Ishikawa (cell line): ENCODE results near the gene DGCR8.

Experiments used
- CREB1 ChIP-seq: IDR thresholded peaks from 2 replicates; pipeline ENCODE4 v1.6.1; 2012; ENCODE audit warnings: low read depth
- FOXM1 ChIP-seq: IDR thresholded peaks from 2 replicates; pipeline ENCODE4 v1.6.1; 2012; ENCODE audit warnings: low read depth, borderline replicate concordance
- NFIC ChIP-seq: IDR thresholded peaks from 2 replicates; pipeline ENCODE4 v1.6.1; 2012
- RAD21 ChIP-seq: IDR thresholded peaks from 2 replicates; pipeline ENCODE4 v1.6.1; 2012; ENCODE audit warnings: low read depth
- TAF1 ChIP-seq: IDR thresholded peaks from 2 replicates; pipeline ENCODE4 v1.6.1; 2012; ENCODE audit warnings: low read depth, mild to moderate bottlenecking
- TCF12 ChIP-seq: IDR thresholded peaks from 2 replicates; pipeline ENCODE4 v1.6.1; 2012; ENCODE audit warnings: low read depth
- TEAD4 ChIP-seq: IDR thresholded peaks from 2 replicates; pipeline ENCODE4 v1.6.1; 2012
- YY1 ChIP-seq: IDR thresholded peaks from 2 replicates; pipeline ENCODE4 v1.6.1; 2012; ENCODE audit warnings: low read depth
- TF ChIP-seq, protein P1 (sequence below): IDR thresholded peaks from 2 replicates; pipeline ENCODE4 v1.6.1; 2012
- TF ChIP-seq, protein P2 (sequence below): IDR thresholded peaks from 2 replicates; pipeline ENCODE4 v1.6.1; 2012; ENCODE audit warnings: low read depth, mild to moderate bottlenecking

- TF ChIP-seq RAD21 (no peak), YY1 (no peak), FOXM1 (no peak), TCF12 (no peak), TEAD4 (no peak), NFIC (no peak), CREB1 (no peak), TAF1 (no peak)
- TF ChIP-seq, protein P1, sequence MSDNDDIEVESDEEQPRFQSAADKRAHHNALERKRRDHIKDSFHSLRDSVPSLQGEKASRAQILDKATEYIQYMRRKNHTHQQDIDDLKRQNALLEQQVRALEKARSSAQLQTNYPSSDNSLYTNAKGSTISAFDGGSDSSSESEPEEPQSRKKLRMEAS = no peak
- TF ChIP-seq, protein P2, sequence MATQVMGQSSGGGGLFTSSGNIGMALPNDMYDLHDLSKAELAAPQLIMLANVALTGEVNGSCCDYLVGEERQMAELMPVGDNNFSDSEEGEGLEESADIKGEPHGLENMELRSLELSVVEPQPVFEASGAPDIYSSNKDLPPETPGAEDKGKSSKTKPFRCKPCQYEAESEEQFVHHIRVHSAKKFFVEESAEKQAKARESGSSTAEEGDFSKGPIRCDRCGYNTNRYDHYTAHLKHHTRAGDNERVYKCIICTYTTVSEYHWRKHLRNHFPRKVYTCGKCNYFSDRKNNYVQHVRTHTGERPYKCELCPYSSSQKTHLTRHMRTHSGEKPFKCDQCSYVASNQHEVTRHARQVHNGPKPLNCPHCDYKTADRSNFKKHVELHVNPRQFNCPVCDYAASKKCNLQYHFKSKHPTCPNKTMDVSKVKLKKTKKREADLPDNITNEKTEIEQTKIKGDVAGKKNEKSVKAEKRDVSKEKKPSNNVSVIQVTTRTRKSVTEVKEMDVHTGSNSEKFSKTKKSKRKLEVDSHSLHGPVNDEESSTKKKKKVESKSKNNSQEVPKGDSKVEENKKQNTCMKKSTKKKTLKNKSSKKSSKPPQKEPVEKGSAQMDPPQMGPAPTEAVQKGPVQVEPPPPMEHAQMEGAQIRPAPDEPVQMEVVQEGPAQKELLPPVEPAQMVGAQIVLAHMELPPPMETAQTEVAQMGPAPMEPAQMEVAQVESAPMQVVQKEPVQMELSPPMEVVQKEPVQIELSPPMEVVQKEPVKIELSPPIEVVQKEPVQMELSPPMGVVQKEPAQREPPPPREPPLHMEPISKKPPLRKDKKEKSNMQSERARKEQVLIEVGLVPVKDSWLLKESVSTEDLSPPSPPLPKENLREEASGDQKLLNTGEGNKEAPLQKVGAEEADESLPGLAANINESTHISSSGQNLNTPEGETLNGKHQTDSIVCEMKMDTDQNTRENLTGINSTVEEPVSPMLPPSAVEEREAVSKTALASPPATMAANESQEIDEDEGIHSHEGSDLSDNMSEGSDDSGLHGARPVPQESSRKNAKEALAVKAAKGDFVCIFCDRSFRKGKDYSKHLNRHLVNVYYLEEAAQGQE = no peak
These were observed 16.5 kb upstream of the DGCR8 start for GRCh38 chr22:20063271-20064139.
